SK-N-MC (cell line): ENCODE data around the gene MED25.

Experiments used
- EZH2 ChIP-seq: fragments of 200-600 bp; sonication (generic); IDR thresholded peaks from one replicate; pipeline ENCODE4 v1.6.1; 2017; ENCODE audit warnings: antibody characterized with exemption
- POLR2AphosphoS5 ChIP-seq: IDR thresholded peaks from 2 replicates; pipeline ENCODE4 v1.6.1; 2012; ENCODE audit warnings: mild to moderate bottlenecking, low read depth, low read length, borderline replicate concordance

- TF ChIP-seq EZH2 (no peak), POLR2AphosphoS5 (no peak)
Observed at GRCh38 chr19:49873129-49873521, 55.0 kb downstream of the MED25 start.
